Measurements from ENCODE around the gene NAMPT. TPM values are rescaled to one million over a fixed set of nuclear protein-coding genes. Genes with fewer than 3 reads are reported as not detected.
A peak's percentile ranks its signal among the peaks of the same experiment; 100 is the strongest.

NAMPT gene
- total RNA-seq, 1 donor from 2014 or later: 418 TPM

DNA sequence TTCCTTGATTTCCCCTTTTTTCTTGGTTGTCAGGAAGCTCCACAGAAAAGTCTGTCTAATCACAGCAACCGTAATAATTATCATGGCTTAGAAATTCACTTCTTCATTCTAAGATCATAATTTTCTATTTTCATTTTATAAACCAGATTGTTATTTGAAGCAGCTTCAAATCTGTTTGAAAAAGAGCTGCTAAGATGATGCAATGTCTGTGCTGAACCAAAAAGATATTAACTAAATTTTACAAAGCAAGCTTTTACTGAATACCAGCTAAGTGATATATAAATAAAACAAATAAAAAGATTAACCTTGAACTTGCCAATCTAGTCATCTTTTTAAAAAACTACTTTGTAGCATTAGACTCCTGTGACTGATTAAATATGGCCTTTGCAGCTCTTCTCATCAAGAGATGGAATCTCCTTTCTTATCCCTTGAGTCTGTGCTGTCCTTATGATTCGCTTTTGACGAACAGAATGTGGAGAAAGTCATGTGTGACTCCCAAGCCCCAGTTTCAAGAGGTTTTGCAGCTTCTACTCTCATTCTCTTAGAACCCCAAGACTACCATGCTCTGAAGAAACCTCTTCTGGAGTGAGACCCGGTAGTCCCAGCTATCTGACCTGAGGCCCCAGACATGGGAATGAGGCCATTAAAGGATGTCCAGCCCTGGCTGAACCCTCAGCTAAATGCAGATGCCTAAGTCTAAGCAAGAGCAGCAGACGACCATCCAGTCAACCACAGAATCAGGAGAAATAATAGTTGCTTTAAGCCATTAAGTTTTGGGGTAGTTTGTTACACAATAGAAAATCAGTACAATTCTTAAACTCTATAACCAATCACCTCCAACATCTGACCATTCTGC, 14.4 kb downstream of the NAMPT start:
- no peak for ATAC-seq

DNA sequence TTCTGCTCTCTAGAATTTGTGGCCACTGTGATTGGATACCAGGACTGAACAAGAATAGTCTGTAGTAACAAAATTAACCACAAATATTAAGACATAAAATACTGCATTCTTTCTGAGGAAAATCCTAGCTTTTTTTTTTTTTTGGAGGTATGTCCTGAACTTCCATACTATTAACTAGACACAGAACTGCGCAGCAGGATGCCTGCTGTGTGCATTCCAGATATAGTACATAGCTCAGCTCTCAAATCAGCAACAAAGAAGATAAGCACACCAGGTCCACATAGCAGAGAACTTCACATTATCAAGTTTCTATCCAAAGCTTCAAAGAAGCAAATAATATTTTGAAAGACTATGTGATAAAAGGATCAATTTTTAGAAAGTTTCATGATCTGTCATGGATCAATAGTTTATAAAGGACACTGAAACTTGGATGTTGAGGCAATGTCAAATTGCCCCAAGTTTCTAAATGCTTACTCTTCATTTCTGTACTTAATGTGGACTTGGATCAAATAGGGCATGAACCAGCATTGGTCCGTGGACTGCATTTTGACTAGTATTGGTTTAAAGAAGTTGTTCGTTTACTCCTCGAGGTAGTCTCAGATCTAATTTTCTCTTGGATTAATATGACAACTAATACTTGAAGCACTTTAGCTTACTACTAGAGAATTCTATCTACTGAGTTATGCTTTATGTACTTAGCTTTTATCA, 15.4 kb downstream of the NAMPT start:
- no peak for ATAC-seq

DNA sequence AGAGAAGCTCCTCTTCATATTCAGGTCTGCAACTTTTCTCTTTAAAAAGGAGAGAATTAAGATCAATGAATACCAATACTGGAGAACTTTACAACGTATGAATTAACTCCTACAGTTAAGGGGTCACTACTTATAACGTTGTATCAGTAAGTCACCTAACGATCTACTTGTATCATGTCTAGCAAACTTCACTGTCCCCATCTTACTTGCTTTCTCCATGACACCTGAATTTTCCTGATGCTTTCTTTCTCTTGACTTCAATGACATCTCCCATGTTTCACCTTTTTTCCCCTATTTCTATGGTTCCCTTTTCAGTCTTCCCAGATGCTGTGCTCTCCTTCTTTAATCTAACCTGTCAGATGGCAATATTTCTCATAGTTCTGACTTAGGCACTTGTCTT, 19.6 kb downstream of the NAMPT start:
- no peak for ATAC-seq

DNA sequence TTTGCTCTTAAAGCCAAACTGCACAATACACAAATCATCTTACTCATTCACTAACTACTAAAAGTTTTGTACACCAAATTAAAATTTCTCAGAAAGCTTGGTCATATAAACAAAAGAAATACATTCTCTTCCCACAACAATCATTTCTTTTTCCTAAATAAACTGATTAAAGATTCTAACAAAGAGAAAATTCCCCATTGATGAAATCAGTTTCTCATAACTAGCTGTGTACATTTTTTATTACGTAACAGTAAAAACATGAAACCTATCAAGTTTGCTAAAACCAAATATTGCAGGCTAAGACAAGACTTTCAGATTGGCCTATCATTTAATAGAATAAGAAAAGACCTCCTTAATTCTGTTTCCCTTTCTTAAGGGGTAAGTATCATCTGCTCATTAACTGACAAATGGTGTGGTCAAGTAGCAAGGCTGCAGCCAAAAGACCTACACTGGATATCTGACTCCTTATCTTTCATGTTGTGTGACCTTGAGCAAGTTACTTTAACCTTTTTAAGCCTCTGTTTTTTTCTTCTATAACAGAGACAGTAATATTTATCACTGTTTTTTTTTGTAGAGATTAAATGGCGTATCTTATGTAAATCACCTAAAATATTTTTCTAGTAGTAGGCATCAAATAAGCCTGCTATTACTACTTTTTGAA, 22.4 kb downstream of the NAMPT start:
- ATAC-seq: no peak

DNA sequence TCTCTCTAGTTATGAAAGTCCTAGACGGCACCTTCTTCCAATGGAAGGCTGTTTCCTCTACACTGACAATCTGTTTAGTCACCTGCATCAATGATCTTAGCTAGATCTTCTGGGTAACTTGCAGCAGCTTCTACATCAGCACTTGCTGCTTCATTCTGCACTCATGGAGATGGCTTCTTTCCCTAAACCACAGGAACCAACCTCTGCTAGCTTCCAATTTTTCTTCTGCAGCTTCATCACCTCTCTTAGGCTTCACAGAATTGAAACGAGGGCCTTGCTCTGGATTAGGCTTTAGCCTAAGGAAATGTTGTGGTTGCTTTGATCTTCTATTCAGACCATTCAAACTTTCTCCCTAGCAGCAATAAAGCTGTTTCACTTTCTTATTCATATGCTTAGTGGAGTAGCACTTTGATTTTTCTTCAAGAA, 24.6 kb downstream of the NAMPT start:
- no peak for ATAC-seq

DNA sequence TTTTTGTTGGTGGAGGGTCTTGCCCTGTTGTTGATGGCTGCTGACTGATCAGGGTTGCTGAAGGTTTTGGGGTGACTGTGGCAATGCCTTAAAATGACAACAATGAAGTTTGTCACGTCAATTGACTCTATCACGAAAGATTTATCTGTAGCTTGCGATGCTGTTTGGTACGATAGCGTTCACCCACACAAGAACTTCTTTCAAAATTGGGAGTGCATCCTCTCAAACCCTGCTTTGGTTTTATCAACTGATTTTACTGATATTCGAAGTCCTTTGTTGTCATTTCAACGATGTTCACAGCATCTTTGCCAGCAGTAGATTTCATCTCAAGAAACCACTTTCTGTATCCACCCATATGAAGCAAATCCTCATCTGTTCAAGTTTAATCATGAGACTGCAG, 26.0 kb downstream of the NAMPT start:
- no peak for ATAC-seq

DNA sequence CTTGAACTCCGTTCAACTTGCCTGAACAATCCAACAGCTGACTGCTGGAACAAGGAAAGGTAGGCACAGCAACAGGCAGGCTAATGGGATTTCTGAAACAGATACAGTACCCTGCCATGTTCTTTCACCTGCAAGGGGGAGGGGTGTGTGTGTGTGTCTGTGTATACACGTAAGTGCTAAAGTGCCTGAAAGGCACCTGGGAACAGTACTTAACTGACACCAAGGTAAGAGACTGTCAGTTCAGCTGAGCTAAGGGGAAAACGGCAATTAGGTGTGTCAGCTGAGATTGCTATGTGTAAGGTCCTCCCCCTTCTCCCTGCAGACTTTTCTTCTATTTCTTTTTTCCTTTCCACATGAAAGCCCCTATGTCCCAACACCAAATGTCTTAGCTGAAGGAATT, 27.0 kb downstream of the NAMPT start:
- ATAC-seq: peak; percentile 22

DNA sequence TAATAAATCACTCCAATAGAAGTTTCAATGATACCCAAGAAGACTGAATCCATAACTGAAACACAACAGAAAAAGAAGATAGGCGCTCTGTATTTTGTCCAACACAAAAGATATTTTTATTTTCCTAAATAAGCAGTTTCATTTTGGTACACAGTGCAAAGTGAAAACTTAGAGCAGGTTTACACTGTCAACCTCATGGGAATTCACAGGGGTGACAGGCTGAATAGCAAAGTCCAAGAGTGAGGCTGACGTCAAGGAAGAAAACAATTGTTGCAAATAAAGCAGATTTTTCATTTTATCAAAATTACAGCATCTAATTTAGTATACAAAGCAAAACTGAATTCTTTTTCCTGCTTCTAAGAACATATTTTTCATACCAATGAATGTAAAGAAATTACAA, 28.6 kb downstream of the NAMPT start:
- ATAC-seq: no peak

DNA sequence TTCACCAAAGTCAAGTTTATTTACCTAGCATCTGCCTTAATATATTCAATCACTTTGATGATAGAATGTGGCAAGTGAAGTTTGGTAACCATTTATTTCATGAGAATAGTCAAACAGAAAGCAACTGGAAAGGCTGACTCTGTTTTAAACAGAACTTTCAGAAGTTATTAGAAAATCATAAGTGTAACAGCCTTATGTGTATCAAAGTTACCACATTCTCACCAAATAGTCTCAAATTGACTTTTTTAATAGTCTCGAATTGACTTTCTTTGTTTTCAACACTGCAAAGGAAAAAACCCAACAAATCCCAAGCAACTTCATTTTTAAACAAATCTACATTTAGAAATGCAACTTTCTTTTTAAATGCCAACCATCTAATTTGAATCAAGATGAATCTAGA, 29.5 kb downstream of the NAMPT start:
- ATAC-seq: no peak

DNA sequence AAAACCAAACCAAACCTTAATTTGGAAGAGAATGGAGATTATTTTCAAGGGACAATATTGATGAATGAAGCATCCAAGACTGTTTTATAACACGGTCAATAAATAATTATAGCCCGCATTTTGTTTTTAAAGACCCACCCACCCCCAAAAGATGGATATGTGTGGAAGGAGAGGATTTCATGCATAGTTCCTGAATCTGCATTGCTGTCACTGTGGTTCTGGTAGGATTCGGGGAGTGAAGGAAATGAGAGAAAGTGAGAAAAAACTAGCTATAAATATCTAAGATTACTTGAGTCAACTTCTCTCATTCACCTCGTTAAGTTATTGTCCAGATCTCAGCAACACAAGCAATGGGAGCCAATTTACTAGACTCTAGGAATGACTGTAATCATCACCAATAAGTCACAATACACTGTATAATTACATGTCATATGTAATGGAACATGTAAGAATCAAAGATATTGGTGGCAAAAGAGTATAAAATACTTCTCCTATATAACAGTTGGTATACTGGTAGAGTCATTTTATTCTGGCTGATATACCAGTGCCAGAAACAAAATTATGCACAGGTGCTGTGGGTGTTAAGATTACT, 30.2 kb downstream of the NAMPT start:
- no peak for ATAC-seq

DNA sequence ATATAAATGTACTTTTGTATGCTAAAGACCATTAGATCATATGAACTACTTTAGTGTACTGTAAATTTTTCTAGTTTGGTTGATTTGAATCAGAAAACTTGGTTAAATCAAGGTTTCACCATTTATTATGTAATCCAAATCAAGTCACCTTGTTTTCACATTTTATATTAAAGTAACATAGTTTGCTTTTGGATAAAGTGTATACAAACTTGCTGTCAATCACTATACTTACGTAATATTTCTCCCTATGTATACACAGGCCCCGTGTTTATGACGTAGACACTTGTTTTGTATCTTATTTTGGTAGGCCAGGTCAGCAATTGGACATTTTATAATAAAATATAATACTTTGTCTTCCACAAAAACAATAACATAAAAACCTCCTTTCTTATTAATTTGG, 32.2 kb downstream of the NAMPT start:
- no peak for ATAC-seq

DNA sequence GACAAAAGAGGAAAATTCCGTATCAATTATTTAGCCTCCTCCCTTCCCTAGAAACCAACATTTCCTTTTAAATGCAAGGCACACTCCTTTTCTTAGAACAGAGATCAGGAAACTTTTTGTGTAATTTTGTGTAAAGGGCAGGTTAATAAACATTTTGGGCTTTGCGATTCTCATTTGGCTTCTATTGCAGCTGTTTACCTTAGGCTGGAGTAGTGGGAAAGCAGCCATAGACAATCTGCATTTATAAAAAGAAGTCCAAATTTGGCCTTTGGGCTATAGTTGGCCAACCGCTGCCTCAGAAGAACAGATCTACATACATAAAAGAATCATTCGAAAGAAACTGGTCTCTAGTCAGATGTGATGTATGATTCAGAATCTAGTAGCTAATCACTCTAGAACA, 35.3 kb downstream of the NAMPT start:
- ATAC-seq: no peak

DNA sequence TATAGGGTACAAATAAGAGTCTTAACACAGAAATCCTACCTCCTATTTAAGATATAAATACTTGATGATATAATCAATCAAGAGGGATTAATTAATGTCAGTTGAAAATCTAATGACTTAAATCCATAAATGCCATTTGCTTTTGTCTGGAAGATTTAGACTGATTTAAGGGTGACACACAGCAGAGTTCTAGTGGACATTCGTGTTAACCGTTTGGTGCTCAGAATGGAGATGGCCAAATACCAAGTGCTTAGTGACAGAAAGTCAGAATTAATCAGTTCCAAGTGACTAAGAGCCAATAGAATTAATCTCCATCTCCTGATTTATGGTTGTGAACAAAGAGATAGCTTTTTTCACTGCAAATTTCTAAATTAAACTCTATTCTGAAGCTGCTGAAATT, 36.2 kb downstream of the NAMPT start:
- ATAC-seq: peak; percentile 38

DNA sequence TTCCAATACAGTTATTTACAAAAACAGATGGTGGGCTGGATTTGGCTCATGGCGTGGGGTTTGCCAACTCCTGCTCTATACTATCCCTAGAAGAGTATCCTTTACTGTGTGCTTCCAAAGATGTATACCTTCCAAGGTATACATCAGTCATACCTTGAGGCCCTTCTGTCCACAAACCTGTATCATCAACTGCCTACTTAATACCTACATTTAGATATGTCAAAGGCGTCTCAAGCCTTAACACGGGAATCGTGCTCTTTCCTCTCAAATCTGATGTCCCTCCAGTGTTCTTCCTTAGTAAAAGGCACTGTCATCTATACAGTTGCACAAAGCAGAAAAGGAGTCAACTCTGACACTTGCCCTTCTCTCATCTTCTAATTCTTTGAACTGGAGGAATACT, 36.9 kb downstream of the NAMPT start:
- peak; percentile 46 for ATAC-seq

DNA sequence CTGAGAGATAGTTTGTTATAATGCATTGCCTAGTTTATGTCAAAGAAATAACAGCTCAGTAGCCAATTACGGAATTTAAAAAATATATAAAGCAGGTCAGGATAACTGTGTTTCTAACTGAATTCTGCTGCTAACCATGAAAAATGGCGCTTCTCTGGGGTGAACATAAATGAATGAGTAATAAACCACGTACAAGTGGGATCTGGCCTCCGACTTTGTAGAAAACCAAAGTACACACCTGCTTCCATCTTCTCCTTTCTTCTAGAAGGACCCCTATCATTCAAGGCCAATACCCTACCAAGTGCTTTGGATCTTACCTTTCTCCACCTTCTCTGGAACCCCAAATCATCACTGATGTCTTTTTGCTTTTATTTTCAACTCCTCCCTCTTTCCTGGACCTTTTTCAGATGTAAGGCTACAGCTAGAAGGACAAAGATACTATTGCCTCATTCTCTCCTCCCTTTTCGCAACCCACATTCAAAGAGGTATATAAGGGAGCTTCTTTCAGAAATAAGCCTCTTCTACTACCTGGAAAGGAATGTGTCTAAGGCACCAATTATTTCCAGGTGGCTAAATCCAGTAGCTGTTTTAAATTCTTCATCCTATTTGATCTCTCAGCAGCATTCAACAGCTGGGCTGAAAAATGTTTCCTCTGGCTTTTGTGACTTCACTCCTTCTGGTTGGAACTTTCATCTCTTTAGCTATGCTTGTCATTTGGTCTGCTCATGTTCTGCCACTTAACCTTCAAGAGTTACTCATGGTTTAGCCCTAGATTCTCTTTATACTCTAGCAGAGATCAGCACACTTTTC, 37.7 kb downstream of the NAMPT start:
- peak; percentile 30 for ATAC-seq

DNA sequence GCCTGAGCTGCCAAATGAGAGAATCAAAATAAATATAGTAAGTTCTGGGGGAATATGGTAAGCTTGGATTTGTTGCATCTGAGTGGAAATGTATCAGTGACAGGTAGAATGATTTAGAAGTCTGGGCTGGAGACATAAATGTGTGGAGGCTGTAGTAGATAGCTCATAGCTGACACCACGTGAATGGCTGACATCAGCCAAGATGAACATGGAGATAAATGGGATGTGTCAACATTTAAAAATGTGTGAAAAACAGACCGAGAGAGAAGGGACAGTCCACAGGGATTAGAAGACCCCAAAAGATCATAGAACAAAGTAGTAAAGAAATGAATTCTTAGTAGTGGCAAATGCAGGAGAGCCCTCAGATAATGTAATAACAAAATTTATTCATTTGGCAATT, 40.9 kb downstream of the NAMPT start:
- ATAC-seq: peak; percentile 25

DNA sequence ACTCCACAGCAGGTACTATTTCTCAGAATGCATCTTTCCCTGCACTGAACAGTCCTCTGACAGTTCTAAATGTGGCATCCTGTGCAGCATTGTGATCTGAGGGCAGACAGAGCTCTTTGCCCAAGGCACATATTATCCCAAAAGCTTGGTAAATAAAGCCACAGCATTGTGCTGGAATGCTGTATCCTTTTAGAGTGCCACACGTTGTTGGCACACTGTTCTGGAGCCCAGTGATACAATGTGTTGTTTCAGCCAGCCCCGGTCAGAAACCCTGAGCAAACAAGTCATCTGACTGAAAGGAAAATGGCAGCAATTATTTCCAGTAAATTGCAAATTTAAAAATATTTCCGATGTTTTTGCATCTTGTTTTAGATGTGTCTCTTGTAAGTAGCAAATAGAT, 45.4 kb downstream of the NAMPT start:
- peak; percentile 3 for ATAC-seq

DNA sequence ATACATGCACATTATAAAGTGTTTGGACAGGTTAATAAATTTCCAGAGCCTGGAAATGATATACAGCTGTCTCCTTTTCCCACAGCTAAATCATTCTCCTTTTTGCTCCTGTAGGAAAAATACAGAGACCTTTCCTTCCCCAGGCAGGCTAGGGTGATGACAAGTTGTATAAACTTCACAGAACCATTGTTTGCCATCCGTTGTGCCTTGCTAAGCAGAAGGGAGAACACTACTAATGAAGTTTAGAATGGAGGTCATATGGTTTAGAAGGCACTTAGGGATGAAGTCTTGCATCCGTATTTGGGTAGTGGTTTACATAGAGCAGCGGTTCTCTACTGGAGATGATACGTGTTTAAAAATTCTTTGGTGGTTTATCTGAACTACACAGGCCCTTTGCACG, 46.0 kb downstream of the NAMPT start:
- no peak for ATAC-seq

DNA sequence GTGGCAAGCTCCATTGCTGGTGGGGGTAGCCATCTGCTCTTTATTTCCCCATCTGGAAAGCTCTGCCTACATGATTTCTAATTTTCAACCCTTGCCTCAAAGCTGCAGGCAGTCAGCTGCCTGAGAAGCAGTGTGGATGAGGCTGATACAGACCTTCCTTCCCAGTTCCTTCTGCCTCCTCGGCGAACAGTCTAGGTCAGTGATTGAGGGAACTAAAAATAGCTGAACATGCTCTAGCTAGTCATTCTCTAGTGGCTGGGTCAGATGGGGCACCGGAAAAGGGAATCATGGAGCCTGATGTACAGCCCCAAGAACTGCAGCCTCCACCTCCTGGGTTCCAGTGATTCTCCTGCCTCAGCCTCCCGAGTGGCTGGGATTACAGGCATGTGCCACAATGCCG, 48.7 kb downstream of the NAMPT start:
- no peak for ATAC-seq

DNA sequence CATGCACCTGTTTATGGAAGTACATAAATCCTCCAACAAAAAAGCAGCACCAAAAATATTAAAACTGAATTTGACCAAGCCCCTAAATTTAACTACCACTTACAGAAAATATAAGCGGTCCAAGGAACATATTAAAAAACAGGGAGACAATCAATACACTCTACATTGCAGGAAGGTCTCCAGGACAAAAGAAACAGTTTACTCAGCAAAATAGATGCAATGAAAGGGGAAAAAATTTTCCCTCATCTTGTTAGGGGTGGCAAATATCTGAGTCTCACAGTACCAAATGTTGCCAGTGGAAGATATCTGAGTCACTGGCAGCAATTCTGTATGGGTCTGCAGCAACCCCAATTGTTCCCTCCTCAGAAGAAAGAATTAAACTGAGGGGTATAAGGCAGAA, 50.4 kb downstream of the NAMPT start:
- no peak for ATAC-seq

DNA sequence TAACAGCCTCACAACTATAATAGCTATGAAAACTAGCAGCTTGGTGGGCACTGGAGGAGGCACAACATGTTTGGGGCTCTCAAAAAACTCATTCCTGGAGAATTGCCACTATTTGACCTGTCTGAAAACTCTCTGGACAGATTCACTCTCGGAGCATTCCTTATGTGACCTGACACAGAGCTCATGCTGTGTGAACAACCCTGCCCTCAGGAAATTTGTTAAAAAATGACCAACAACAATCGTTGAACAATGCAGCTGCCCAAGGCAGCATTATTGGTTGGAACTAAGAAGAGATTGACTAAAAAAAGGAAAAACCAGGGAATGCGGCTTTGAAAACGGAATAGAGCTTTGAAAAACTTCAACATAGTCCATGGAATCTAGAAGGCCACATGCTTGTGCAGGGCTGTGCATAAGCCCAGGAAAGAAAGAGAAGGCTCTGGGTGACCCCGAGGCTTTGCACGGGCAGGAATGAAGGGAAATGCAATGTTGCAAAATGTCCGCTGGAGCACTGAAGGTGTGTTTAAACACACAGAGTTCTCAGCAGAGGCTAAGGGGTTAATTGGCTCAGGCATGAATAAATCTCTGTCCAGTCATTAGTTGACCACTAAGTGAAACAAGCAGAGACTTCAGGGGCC, 52.8 kb downstream of the NAMPT start:
- no peak for ATAC-seq

DNA sequence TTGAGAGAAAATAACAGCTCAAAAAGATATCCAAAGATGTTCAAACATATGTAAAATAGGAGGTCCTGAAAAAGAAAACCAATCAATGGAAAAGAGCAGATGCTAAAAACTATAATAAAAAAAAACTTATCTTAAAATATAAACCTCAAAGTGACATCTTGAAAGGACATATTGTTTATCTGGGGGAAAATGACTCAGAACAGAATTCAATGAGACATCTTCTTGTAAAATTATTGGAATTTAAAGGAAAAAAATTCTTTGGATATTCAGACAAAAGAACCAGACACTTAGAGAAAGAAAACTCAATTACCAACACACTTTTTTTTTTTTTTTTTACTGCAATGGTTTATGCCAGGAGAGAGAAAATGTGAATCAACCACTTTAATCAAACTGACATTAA, 58.9 kb downstream of the NAMPT start:
- no peak for ATAC-seq

Data from esophagus mucosa (tissue), 1 donor.